ENCODE results near the gene GPC3. TPM values are rescaled to one million over a fixed set of nuclear protein-coding genes. Genes with fewer than 3 reads are reported as not detected.

The GPC3 gene
- total RNA-seq, 2 experiments from 2014 or later: 0.58 to 0.63 TPM

DNA sequence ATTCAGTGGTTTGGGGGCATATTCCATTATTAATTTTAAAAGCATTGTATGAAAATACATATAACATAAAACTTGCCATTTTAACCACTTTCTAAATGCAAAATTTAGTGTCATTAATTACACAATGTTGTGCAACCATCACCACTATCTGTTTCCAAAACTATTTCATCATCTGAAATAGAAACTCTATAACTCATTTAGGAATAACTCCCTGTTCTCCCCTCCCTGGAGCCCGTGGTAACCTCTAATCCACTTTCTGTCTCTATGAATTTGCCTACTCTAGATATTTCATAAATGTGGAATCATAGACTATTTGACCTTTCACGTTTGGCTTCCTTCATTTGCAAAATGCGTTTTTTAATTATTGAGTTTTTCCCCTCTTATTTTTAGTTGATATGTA lies 468.7 kb downstream of the GPC3 start:
- Mint-ChIP-seq H3K4me3 (no peak overlapping the region), H3K9me3 (no peaks in the 10 kb centered on the region)
- intact Hi-C loops (cut with micrococcal nuclease): no loop called here

DNA sequence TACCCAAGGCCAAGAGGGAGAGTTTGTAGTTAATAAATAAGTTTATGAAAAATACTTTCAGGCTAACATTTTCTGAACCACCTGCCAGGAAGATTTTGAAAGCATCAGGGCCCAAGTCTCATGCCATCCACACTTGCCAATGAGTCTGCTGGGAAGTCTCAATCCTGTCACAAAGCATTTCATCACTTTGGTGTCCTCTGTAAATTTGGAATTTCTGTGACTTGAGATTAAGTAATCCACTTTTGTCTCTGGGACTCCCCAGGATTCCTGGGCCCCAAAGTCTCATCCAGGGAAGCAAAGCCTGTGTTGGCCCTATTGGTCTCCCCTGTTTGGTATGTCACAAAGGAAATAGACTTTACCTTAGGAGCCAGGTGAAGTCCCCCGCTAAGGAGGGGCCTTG lies 470.9 kb downstream of the GPC3 start:
- ChIA-PET POLR2A (no interaction called here), CTCF (no interaction called here)
- intact Hi-C loops (cut with micrococcal nuclease): no loop called here
- TF ChIP-seq, protein P1, sequence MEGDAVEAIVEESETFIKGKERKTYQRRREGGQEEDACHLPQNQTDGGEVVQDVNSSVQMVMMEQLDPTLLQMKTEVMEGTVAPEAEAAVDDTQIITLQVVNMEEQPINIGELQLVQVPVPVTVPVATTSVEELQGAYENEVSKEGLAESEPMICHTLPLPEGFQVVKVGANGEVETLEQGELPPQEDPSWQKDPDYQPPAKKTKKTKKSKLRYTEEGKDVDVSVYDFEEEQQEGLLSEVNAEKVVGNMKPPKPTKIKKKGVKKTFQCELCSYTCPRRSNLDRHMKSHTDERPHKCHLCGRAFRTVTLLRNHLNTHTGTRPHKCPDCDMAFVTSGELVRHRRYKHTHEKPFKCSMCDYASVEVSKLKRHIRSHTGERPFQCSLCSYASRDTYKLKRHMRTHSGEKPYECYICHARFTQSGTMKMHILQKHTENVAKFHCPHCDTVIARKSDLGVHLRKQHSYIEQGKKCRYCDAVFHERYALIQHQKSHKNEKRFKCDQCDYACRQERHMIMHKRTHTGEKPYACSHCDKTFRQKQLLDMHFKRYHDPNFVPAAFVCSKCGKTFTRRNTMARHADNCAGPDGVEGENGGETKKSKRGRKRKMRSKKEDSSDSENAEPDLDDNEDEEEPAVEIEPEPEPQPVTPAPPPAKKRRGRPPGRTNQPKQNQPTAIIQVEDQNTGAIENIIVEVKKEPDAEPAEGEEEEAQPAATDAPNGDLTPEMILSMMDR (IDR thresholded peaks at IDR 0.05): no peak
- no peak overlapping the region for H3K4me3 Mint-ChIP-seq
- no peak for ATAC-seq
- DNase-seq: no peak
- H3K27ac Mint-ChIP-seq: no peak overlapping the region
- no peaks in the 10 kb centered on the region for H3K4me1 Mint-ChIP-seq (ENCODE audit: low read depth)
- no peaks in the 10 kb centered on the region for H3K9me3 Mint-ChIP-seq
- H3K36me3 Mint-ChIP-seq (ENCODE audit: low read depth): no peaks in the 10 kb centered on the region
- no peaks in the 10 kb centered on the region for H3K27me3 Mint-ChIP-seq

More for the DNA sequence above, 468.7 kb downstream of the GPC3 start:
- TF ChIP-seq, protein P1 (IDR thresholded peaks at IDR 0.05): no peak
- CTCF ChIA-PET: no interaction called here
- Mint-ChIP-seq H3K4me1 (ENCODE audit: low read depth) (no peaks in the 10 kb centered on the region), H3K27me3 (peaks cover 2% of the 10 kb centered on the region), H3K27ac (no peak overlapping the region), H3K36me3 (ENCODE audit: low read depth) (no peaks in the 10 kb centered on the region)
- POLR2A ChIA-PET: no interaction called here
- ATAC-seq: no peak
- no peak for DNase-seq

DNA sequence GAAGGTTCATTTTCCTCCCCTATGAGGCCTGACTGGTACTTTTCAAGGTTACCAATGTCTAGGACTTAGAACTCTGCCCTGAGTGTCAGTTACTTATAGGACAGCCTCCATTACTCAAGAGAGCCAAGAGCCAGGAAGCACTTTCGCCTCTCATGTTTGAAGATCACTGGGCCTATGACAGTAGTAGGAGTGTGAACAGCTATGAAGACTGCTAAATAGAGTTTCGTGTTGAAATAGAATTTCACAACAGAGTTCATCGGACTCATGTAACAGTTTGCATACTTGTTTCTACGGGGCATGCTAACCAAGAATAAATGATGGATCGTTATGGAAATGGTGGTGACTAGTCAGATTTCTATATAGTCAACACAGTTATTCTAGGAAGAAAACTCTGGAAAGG lies 472.3 kb downstream of the GPC3 start:
- no peak for DNase-seq
- no peak overlapping the region for H3K27ac Mint-ChIP-seq
- no peaks in the 10 kb centered on the region for H3K27me3 Mint-ChIP-seq
- H3K36me3 Mint-ChIP-seq (ENCODE audit: low read depth): no peaks in the 10 kb centered on the region
- ChIA-PET POLR2A (no interaction called here), CTCF (no interaction called here)
- TF ChIP-seq, protein P1 (IDR thresholded peaks at IDR 0.05): no peak
- no peaks in the 10 kb centered on the region for H3K4me1 Mint-ChIP-seq (ENCODE audit: low read depth)
- no peak overlapping the region for H3K4me3 Mint-ChIP-seq
- ATAC-seq: no peak
- intact Hi-C loops (cut with micrococcal nuclease): no loop called here
- no peaks in the 10 kb centered on the region for H3K9me3 Mint-ChIP-seq

DNA sequence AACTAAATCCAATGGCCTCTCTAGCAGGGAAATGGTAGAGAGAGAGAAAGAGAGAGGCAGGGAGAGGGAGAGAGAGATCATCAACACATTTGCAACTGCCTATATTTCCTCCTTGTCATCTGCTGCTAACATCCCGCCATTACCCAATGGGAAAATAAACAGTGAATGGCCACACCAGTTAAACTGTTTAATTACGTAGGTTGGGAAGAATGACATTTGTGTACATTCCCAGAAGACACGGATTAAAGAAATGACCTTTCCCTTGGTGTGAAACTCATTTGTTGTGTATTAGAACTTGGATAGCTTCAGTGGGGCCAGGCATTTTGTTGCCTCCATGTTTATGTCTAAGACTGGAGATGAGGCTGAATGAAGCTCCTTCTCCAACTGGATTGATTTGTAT lies 474.4 kb downstream of the GPC3 start:
- DNase-seq (no peak), ATAC-seq (no peak)
- Mint-ChIP-seq H3K36me3 (ENCODE audit: low read depth) (no peaks in the 10 kb centered on the region), H3K9me3 (no peaks in the 10 kb centered on the region), H3K4me1 (ENCODE audit: low read depth) (no peaks in the 10 kb centered on the region), H3K27ac (no peak overlapping the region), H3K27me3 (no peaks in the 10 kb centered on the region), H3K4me3 (no peak overlapping the region)
- intact Hi-C loops (cut with micrococcal nuclease): no loop called here
- TF ChIP-seq, protein P1 (IDR thresholded peaks at IDR 0.05): no peak
- POLR2A ChIA-PET: no interaction called here
- CTCF ChIA-PET: no interaction called here

DNA sequence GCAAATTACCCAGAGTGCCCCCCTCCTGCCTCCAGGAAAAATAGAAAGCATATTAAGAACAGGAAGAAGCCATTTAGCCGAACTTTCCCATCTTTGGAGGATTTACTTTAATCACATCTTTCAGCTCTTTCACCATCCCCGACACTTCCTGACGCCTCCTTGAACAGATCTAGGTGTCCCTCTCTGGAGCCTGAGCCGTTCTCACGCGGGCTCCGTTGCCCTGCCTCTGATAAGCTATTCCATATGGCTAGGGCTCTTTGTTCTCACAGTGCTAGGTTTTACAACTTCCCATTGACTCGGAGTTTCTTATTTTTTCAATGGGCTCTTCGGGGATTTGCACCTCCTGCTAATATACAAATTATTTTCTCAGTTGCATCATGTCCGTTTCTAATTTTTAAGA lies 488.0 kb downstream of the GPC3 start:
- ATAC-seq (no peak), DNase-seq (no peak)
- no peaks in the 10 kb centered on the region for H3K4me1 Mint-ChIP-seq (ENCODE audit: low read depth)
- intact Hi-C loops (cut with micrococcal nuclease): no loop called here
- no peak overlapping the region for H3K4me3 Mint-ChIP-seq
- TF ChIP-seq, protein P1 (IDR thresholded peaks at IDR 0.05): no peak
- no peaks in the 10 kb centered on the region for H3K9me3 Mint-ChIP-seq
- H3K27me3 Mint-ChIP-seq: no peaks in the 10 kb centered on the region
- H3K36me3 Mint-ChIP-seq (ENCODE audit: low read depth): no peaks in the 10 kb centered on the region
- no peak overlapping the region for H3K27ac Mint-ChIP-seq
- ChIA-PET POLR2A (no interaction called here), CTCF (no interaction called here)

Measured in activated CD8-positive, alpha-beta T cell treated with anti-CD3 and anti-CD28 coated beads for 36 hours (primary cell).